HG02610 (cell line): Measurements from ENCODE around the gene DNAJA2.
"Not testable (repeated sequence)": the region's sequence is repeated elsewhere in the genome, so short reads cannot be mapped to it uniquely, and the experiment has no call there.

Source experiments
- ATAC-seq: cut with Tn5 transposase; IDR thresholded peaks from one replicate; pipeline ENCODE4 v1.9.1; 2021; ENCODE audit warnings: mild to moderate bottlenecking, moderate library complexity; ENCODE audit not compliant: unreplicated experiment

The DNAJA2 gene

GRCh38 chr16:46975908-46976470, 2.5 kb upstream of the DNAJA2 start:
- ATAC-seq = no peak

GRCh38 chr16:46975165-46975564, 1.7 kb upstream of the DNAJA2 start:
- no peak for ATAC-seq

GRCh38 chr16:46974352-46974751, 878 bp upstream of the DNAJA2 start:
- no peak for ATAC-seq

GRCh38 chr16:46973996-46974324, 486 bp upstream of the DNAJA2 start:
- ATAC-seq = no peak

- peak; percentile 41 for ATAC-seq
Observed at GRCh38 chr16:46972429-46973206, 856 bp downstream of the DNAJA2 start.

- ATAC-seq = no peak
Observed at GRCh38 chr16:46971271-46971670, 2.2 kb downstream of the DNAJA2 start.

- no peak for ATAC-seq
Observed at GRCh38 chr16:46970089-46970488, 3.4 kb downstream of the DNAJA2 start.

- ATAC-seq = no peak
Observed at GRCh38 chr16:46968063-46968435, 5.4 kb downstream of the DNAJA2 start.

- no peak for ATAC-seq
Observed at GRCh38 chr16:46962629-46963028, 10.8 kb downstream of the DNAJA2 start.

GRCh38 chr16:46961373-46962353, 11.8 kb downstream of the DNAJA2 start:
- ATAC-seq = peak; percentile 87

GRCh38 chr16:46954562-46954961, 18.9 kb downstream of the DNAJA2 start:
- ATAC-seq = no peak

- ATAC-seq = no peak
Observed at GRCh38 chr16:46950009-46950408, 23.5 kb downstream of the DNAJA2 start.

GRCh38 chr16:46949241-46949892, 24.1 kb downstream of the DNAJA2 start:
- no peak for ATAC-seq

- ATAC-seq = no peak
Observed at GRCh38 chr16:46948548-46949166, 24.8 kb downstream of the DNAJA2 start.

- ATAC-seq = peak; percentile 57
Observed at GRCh38 chr16:46947900-46948547, 25.4 kb downstream of the DNAJA2 start.

- not testable (repeated sequence) for ATAC-seq
Observed at GRCh38 chr16:46944713-46945112, 28.8 kb downstream of the DNAJA2 start.

- ATAC-seq = no peak
Observed at GRCh38 chr16:46937536-46937935, 35.9 kb downstream of the DNAJA2 start.

GRCh38 chr16:46932802-46933201, 40.7 kb downstream of the DNAJA2 start:
- ATAC-seq = no peak

GRCh38 chr16:46930861-46931260, 42.6 kb downstream of the DNAJA2 start:
- no peak for ATAC-seq
